ENCODE measurements around the gene PPFIA1.

The PPFIA1 gene

GRCh38 chr11:70304208-70304603 lies 33.7 kb downstream of the PPFIA1 start:
- TF ChIP-seq, protein P1, sequence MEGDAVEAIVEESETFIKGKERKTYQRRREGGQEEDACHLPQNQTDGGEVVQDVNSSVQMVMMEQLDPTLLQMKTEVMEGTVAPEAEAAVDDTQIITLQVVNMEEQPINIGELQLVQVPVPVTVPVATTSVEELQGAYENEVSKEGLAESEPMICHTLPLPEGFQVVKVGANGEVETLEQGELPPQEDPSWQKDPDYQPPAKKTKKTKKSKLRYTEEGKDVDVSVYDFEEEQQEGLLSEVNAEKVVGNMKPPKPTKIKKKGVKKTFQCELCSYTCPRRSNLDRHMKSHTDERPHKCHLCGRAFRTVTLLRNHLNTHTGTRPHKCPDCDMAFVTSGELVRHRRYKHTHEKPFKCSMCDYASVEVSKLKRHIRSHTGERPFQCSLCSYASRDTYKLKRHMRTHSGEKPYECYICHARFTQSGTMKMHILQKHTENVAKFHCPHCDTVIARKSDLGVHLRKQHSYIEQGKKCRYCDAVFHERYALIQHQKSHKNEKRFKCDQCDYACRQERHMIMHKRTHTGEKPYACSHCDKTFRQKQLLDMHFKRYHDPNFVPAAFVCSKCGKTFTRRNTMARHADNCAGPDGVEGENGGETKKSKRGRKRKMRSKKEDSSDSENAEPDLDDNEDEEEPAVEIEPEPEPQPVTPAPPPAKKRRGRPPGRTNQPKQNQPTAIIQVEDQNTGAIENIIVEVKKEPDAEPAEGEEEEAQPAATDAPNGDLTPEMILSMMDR (IDR thresholded peaks at IDR 0.05; ENCODE audit: low read depth, low read length) = no peak
- no peak overlapping the region for H3K4me3 ChIP-seq (ENCODE audit: low read depth, low read length)

DNA sequence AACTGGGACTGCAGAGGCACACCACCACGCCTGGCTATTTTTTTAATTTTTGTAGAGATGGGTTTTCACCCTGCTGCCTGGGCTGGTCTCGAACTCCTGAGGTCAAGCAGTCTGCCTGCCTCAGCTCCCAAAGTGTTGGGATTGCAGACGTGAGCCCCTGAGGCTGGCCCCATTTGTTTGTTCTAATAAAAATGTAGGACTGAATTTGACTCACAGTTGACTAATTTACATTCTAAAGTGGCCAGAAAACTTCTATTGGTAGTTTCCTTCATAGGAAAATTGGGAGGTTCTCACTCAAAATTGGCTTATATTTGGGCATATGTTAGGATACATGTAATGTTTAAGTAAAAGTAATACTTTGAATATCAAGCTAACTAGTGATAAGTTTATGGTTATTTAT lies 35.0 kb downstream of the PPFIA1 start:
- H3K4me3 ChIP-seq (ENCODE audit: low read depth, low read length) = no peak overlapping the region
- TF ChIP-seq, protein P1 (IDR thresholded peaks at IDR 0.05; ENCODE audit: low read depth, low read length) = no peak

- no peak overlapping the region for H3K4me3 ChIP-seq (ENCODE audit: low read depth, low read length)
- TF ChIP-seq, protein P1 (IDR thresholded peaks at IDR 0.05; ENCODE audit: low read depth, low read length) = no peak
These were observed 36.1 kb downstream of the PPFIA1 start for GRCh38 chr11:70306586-70307033.

- TF ChIP-seq, protein P1 (IDR thresholded peaks at IDR 0.05; ENCODE audit: low read depth, low read length) = no peak
- H3K4me3 ChIP-seq (ENCODE audit: low read depth, low read length) = no peak overlapping the region
These were observed 36.7 kb downstream of the PPFIA1 start for GRCh38 chr11:70307176-70307575.

- H3K4me3 ChIP-seq (ENCODE audit: low read depth, low read length) = no peak overlapping the region
These were observed 41.1 kb downstream of the PPFIA1 start for GRCh38 chr11:70311616-70312015.

GRCh38 chr11:70312401-70313357 lies 42.2 kb downstream of the PPFIA1 start:
- H3K4me3 ChIP-seq (ENCODE audit: low read depth, low read length) = no peak overlapping the region
- TF ChIP-seq, protein P1 (IDR thresholded peaks at IDR 0.05; ENCODE audit: low read depth, low read length) = no peak

More at GRCh38 chr11:70311616-70312015, 41.1 kb downstream of the PPFIA1 start:
- TF ChIP-seq, protein P1 (IDR thresholded peaks at IDR 0.05; ENCODE audit: low read depth, low read length) = no peak

GRCh38 chr11:70313945-70314344 lies 43.5 kb downstream of the PPFIA1 start:
- H3K4me3 ChIP-seq (ENCODE audit: low read depth, low read length) = no peak overlapping the region
- TF ChIP-seq, protein P1 (IDR thresholded peaks at IDR 0.05; ENCODE audit: low read depth, low read length) = no peak

Measured in WI38 (cell line).